HT1080 (cell line): ENCODE measurements around the gene TNFRSF21. TPM values are rescaled to one million over a fixed set of nuclear protein-coding genes. Genes with fewer than 3 reads are reported as not detected.

Experiments
- total RNA-seq: library from RNA; depleted of rRNA; stranded (reverse); fragments of >200 nt; shearing (Covaris generic); gene quantifications from 2 replicates; pipeline ENCODE4 v1.2.3, GENCODE V29; 2014; rRNA removed

The TNFRSF21 gene
- total RNA-seq, 1 experiment from 2014 or later = 47.5 TPM

Other genes with a start within 250 kb of the TNFRSF21 start
- 20.4 and 23.3 TPM in 2 replicates for gene CD2AP, start 167.9 kb upstream of the TNFRSF21 start, total RNA-seq